ENCODE data around the gene TYW1.
"Not testable (repeated sequence)": the region's sequence is repeated elsewhere in the genome, so short reads cannot be mapped to it uniquely, and the experiment has no call there.

TYW1 gene

DNA sequence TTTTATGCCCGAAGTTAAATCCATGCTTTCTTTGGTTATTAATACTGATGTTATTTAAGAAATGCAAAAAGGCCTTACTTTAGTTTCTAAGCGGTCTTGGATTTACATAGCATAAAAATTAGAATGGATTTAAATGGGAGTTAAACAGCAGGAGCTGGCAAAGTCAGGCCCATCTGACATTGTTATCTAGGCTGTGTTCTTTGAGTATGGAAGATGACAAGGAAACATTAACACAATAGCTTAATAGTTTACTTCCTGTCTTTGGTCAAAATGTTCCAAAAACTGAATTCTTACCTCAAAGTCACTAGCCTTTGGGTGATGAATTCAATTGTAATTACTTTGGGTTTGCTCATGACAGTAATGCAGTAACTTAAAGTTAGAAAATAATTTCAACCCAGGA, 123.9 kb downstream of the TYW1 start:
- H3K9me3 ChIP-seq (ENCODE audit: control insufficient read depth, low read length); H3K27me3 ChIP-seq (ENCODE audit: control insufficient read depth, insufficient read depth, low read length); H3K36me3 ChIP-seq (ENCODE audit: control insufficient read depth, insufficient read depth, low read length); H3K9ac ChIP-seq (ENCODE audit: low read length); H3K4me1 ChIP-seq (ENCODE audit: control insufficient read depth, insufficient read depth, low read length); H3K4me3 ChIP-seq (ENCODE audit: low read length): not testable (repeated sequence)

DNA sequence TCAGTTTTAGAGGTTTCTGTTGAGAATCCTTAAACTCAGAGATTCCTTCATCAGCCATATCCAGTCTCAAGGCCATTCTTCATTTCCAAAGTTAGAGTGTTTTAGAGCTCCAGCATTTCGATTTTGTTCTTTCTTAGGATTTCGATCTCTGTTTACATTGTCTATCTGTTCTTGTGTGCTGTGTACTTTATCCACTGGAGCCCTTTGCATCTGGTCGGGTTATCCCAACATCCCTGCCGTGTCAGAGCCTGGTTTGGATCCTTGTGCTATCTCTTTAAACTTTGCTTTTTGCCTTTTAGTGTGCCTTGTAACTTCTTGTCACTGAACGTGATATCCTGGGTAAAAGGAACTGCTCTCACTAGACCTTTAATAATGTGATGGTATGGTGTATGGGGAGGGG, 131.6 kb downstream of the TYW1 start:
- H3K9me3 ChIP-seq (ENCODE audit: control insufficient read depth, low read length); H3K27me3 ChIP-seq (ENCODE audit: control insufficient read depth, insufficient read depth, low read length); H3K4me3 ChIP-seq (ENCODE audit: low read length); H3K4me1 ChIP-seq (ENCODE audit: control insufficient read depth, insufficient read depth, low read length); H3K9ac ChIP-seq (ENCODE audit: low read length); H3K36me3 ChIP-seq (ENCODE audit: control insufficient read depth, insufficient read depth, low read length): not testable (repeated sequence)

DNA sequence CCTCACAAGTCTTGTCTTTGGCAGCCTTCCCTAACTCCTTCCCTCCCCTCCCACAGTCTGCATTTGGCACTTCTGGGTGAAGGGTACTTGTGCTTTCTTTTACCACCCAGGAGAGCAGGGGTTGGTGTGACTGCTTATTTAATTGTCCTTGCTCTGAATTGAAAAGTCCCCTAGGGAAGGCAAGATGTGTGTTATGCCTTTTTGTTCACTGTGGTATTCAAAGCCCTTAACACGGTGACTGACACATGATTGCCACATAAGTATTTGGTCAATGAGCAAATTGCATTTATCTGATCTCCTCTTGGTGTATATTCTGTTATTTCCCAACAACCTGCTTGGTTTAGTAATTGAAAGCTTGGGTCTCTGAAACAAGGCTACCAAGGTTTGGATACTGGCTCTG, 134.1 kb downstream of the TYW1 start:
- not testable (repeated sequence) for H3K9ac ChIP-seq (ENCODE audit: low read length); H3K4me1 ChIP-seq (ENCODE audit: control insufficient read depth, insufficient read depth, low read length); H3K4me3 ChIP-seq (ENCODE audit: low read length); H3K9me3 ChIP-seq (ENCODE audit: control insufficient read depth, low read length); H3K27me3 ChIP-seq (ENCODE audit: control insufficient read depth, insufficient read depth, low read length); H3K36me3 ChIP-seq (ENCODE audit: control insufficient read depth, insufficient read depth, low read length)

DNA sequence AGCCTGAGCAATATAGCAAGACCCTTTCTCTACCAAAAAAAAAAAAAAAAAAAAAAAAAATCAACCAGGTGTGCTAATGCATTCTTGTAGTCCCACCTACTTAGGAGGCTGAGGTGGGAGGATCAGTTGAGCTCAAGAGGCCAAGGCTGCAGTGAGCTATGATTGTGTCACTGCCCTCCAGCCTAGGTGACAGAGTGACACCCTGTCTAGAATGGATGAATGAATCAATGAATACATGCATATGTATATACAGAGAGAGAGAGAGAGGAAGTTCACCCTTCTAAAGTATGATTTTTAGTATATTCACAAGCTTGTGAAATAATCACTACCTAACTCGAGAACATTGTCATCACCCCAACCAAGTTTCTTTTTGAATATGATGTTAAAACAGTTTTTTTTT, 138.3 kb downstream of the TYW1 start:
- not testable (repeated sequence) for H3K36me3 ChIP-seq (ENCODE audit: control insufficient read depth, insufficient read depth, low read length); H3K4me1 ChIP-seq (ENCODE audit: control insufficient read depth, insufficient read depth, low read length); H3K4me3 ChIP-seq (ENCODE audit: low read length); H3K9me3 ChIP-seq (ENCODE audit: control insufficient read depth, low read length); H3K27me3 ChIP-seq (ENCODE audit: control insufficient read depth, insufficient read depth, low read length); H3K9ac ChIP-seq (ENCODE audit: low read length)

DNA sequence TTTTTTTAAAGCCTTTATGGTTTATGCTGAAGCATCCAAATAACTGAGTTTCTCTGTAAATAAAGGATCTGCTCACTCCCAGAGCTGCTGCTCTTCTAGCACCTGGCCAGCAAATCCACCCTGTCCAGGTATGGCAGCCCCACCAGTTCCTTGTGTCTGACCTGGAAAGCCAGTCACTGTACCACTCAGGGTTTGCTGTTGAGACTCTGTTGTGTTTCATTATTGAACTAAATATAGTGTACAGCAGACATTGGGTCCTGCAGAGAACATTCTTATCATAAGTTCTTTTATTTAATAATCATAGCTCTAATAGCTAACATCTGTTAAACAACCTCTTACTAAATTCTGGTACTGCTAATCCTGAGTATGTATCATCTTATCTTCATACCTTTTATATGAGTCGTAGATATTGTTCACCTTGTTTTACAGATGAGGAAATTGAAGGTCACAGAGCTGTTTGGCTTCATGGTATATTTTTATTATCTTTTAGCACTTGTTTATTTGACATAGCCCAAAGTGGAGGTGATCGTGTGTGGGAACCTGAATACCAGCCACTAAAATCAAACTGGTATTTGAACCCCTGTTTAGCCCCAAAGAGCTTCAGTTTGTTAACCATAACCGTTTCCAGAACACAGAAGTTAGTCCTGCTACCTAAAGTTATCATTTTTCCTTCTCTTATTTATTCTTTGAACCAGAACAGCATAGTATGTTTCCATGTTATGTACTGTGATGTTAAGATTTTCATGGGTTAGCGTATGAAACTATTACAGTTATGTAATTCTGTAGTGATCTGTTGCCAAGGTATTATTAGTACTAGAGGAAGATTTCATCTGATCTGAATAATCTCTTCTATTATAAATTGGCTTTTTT, 139.2 kb downstream of the TYW1 start:
- not testable (repeated sequence) for H3K36me3 ChIP-seq (ENCODE audit: control insufficient read depth, insufficient read depth, low read length); H3K9ac ChIP-seq (ENCODE audit: low read length); H3K27me3 ChIP-seq (ENCODE audit: control insufficient read depth, insufficient read depth, low read length); H3K9me3 ChIP-seq (ENCODE audit: control insufficient read depth, low read length); H3K4me1 ChIP-seq (ENCODE audit: control insufficient read depth, insufficient read depth, low read length); H3K4me3 ChIP-seq (ENCODE audit: low read length)

DNA sequence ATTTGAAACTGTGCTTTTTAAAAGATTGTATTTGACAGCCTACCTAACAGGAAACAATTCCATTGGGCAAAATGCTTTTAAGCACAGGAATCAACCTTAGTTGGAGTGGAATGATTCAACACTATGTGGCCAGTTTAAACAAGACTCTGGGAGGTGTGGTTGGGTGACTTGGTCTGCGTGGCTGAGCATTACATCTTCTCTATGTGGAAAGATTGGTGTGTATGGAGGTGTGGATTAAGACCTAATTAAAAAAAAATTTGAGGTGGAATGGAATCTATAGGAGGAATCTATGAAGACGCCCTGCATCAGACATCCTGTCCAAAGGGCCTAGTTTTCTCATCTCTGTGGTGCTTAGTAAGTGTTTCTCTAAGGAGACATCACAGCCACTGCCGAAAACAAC, 140.9 kb downstream of the TYW1 start:
- not testable (repeated sequence) for H3K36me3 ChIP-seq (ENCODE audit: control insufficient read depth, insufficient read depth, low read length); H3K9ac ChIP-seq (ENCODE audit: low read length); H3K9me3 ChIP-seq (ENCODE audit: control insufficient read depth, low read length); H3K4me1 ChIP-seq (ENCODE audit: control insufficient read depth, insufficient read depth, low read length); H3K4me3 ChIP-seq (ENCODE audit: low read length); H3K27me3 ChIP-seq (ENCODE audit: control insufficient read depth, insufficient read depth, low read length)

DNA sequence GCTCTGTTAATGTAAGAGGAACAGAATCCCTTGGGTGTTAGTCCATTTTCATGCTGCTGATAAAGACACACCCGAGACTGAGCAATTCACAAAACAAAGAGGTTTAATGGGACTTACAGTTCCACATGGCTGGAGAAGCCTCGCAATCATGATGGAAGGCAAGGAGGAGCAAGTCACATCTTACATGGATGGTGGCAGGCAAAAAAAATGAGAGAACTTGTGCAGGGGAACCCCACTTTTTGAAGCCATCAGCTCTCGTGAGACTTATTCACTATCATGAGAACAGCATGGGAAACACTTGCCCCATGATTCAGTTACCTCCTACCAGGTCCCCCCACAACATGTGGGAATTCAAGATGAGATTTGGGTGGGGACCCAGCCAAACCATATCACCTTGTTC, 143.2 kb downstream of the TYW1 start:
- H3K9ac ChIP-seq (ENCODE audit: low read length); H3K27me3 ChIP-seq (ENCODE audit: control insufficient read depth, insufficient read depth, low read length); H3K9me3 ChIP-seq (ENCODE audit: control insufficient read depth, low read length); H3K4me1 ChIP-seq (ENCODE audit: control insufficient read depth, insufficient read depth, low read length); H3K4me3 ChIP-seq (ENCODE audit: low read length); H3K36me3 ChIP-seq (ENCODE audit: control insufficient read depth, insufficient read depth, low read length): not testable (repeated sequence)

DNA sequence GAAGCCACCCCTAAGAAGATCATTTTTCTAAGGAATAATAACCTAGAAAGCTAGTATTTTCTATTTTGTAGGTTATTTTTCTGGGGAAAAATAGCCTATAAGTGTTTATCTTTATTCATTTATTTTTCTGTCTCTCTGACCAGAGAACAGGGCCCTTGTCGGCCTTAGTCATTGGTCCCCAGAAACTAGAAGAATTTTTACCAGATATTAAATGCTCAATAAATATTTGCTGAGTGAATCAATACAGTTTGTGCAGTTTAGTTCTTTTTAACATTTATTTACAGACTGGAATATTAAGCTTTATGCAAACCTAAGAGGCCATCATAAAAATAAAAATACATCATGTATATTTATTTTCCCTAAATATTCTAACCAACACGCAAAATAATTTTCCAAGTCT, 144.4 kb downstream of the TYW1 start:
- H3K9ac ChIP-seq (ENCODE audit: low read length); H3K4me3 ChIP-seq (ENCODE audit: low read length); H3K9me3 ChIP-seq (ENCODE audit: control insufficient read depth, low read length); H3K27me3 ChIP-seq (ENCODE audit: control insufficient read depth, insufficient read depth, low read length); H3K36me3 ChIP-seq (ENCODE audit: control insufficient read depth, insufficient read depth, low read length); H3K4me1 ChIP-seq (ENCODE audit: control insufficient read depth, insufficient read depth, low read length): not testable (repeated sequence)

DNA sequence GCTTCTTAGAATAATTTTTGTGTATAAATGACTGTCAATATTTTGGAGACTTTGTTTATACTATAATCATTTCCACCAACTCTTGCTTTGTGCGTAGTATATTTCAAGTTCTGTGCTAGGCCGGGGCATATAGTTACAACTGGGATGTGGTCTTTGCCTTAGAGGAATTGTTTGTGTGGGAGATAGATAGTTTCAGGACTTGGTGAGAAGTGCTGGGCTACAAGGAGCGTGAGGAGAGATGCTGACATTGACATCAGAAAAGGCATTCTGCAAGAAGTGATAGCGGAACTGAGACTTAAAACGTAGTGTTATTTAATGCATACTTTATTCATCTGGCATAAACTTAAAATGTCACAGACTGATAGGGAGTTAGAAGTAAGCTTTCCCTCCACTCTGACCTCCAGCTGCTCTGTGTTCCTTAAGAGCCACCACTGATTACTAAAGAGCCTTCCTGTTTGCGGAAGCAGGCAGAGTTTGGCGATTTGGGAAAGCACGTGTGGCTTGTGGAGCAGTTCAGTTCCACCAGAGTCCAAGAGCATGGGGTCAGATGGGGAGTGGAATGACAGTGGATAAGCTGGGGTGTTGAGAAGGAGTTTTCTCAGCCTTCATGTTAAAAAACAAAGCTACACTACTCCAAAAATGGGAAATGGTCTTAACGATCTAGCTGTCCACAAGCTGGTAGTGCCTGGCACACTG, 146.6 kb downstream of the TYW1 start:
- H3K9ac ChIP-seq (ENCODE audit: low read length); H3K27me3 ChIP-seq (ENCODE audit: control insufficient read depth, insufficient read depth, low read length); H3K9me3 ChIP-seq (ENCODE audit: control insufficient read depth, low read length); H3K4me3 ChIP-seq (ENCODE audit: low read length); H3K36me3 ChIP-seq (ENCODE audit: control insufficient read depth, insufficient read depth, low read length); H3K4me1 ChIP-seq (ENCODE audit: control insufficient read depth, insufficient read depth, low read length): not testable (repeated sequence)

DNA sequence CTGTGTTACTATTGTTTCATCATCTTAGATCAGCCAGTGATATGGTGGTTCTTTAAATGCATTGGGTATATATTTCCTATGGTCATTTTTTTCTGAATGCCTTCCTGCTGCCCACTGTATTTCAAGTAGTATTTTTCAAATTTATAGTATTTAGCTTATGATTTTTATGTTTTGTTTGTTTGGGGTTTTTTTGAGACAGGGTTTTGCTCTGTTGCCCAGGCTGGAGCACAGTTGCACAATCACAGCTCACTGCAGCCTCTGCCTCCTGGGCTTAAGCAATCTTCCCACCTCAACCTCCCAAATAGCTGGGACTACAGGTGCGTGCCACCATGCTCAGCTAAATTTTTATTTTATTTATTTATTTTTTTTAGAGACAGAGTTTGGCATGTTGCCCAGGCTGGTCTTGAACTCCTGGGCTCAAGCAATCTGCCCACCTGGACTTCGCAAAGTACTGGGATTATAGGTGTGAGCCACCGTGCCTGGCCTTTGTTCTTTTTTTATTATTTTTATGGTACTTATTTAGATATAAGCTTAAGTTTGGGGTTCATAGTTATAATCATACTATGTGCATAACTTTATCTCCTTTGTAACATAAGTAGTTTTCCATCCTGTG, 149.1 kb downstream of the TYW1 start:
- H3K27me3 ChIP-seq (ENCODE audit: control insufficient read depth, insufficient read depth, low read length); H3K4me1 ChIP-seq (ENCODE audit: control insufficient read depth, insufficient read depth, low read length); H3K4me3 ChIP-seq (ENCODE audit: low read length); H3K9me3 ChIP-seq (ENCODE audit: control insufficient read depth, low read length); H3K9ac ChIP-seq (ENCODE audit: low read length); H3K36me3 ChIP-seq (ENCODE audit: control insufficient read depth, insufficient read depth, low read length): not testable (repeated sequence)

DNA sequence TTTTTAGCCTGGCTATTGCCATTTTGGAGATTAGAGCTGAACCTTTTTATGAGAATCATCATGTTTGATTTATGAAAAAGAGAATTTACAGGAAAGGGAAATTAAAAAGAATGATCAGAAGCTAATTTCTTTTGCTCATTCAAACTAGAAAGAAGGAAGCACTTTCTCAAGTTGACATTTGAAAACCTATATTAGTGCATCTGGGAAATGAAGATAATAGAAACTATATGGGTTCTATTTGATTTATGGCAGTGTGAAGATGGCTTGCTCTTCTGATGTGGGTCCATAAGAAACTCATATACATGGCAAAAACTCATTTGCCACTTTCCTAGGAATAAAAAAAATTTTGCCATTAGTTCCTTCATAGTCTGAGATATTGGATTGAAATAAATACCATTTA, 152.5 kb downstream of the TYW1 start:
- not testable (repeated sequence) for H3K9ac ChIP-seq (ENCODE audit: low read length); H3K36me3 ChIP-seq (ENCODE audit: control insufficient read depth, insufficient read depth, low read length); H3K4me3 ChIP-seq (ENCODE audit: low read length); H3K9me3 ChIP-seq (ENCODE audit: control insufficient read depth, low read length); H3K27me3 ChIP-seq (ENCODE audit: control insufficient read depth, insufficient read depth, low read length); H3K4me1 ChIP-seq (ENCODE audit: control insufficient read depth, insufficient read depth, low read length)

DNA sequence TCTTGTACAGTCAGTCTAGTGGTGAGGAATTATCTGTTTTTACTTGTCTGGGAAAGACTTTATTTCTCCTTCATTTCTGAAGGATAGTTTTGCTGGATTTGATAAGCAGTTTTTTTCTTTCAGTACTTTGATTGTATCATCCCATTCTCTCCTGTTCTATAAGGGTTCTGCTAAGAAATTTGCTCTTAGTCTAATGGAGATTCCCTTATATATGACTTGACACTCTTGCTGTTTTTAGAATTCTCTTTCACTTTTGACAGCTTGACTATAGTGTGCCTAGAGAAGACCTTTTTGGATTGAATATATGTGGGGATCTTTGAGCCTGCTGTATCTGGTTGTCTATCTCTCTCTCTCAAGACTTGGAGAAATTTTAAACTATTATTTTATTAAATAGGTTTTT, 157.7 kb downstream of the TYW1 start:
- not testable (repeated sequence) for H3K9me3 ChIP-seq (ENCODE audit: control insufficient read depth, low read length); H3K36me3 ChIP-seq (ENCODE audit: control insufficient read depth, insufficient read depth, low read length); H3K4me1 ChIP-seq (ENCODE audit: control insufficient read depth, insufficient read depth, low read length); H3K9ac ChIP-seq (ENCODE audit: low read length); H3K27me3 ChIP-seq (ENCODE audit: control insufficient read depth, insufficient read depth, low read length); H3K4me3 ChIP-seq (ENCODE audit: low read length)

Data from mucosa of stomach (tissue), 1 donor.